Body of pancreas (tissue), 4 donors: Measurements from ENCODE around the gene MYO16. TPM values are rescaled to one million over a fixed set of nuclear protein-coding genes. Genes with fewer than 3 reads are reported as not detected.

Source experiments
- ATAC-seq: fragments of 150-250 bp; one replicate; pipeline ENCODE4 v1.9.1; 2016
- DNase-seq, 4 donors: peaks; one replicate each; pipeline ENCODE4 v3.0.0-alpha.2; 2019
- H3K27ac ChIP-seq, 4 donors: fragments of 200-600 bp; sonication (generic); 1 replicate in 3 of 4; 2 replicates in 1 of 4; pipeline versions ENCODE4 v1.5.1 to v1.6.1; 2016 to 2019; ENCODE audit warnings: mild to moderate bottlenecking in 1 of 4, mixed read lengths in 1 of 4, moderate library complexity in 1 of 4
- H3K27me3 ChIP-seq, 2 donors: fragments of 200-600 bp; sonication (generic); one replicate each; pipeline ENCODE4 v1.6.0; 2016; ENCODE audit warnings: mild to moderate bottlenecking in 1 of 2
- H3K36me3 ChIP-seq, 2 donors: fragments of 200-600 bp; sonication (generic); replicated peaks in 1 of 2; 2 replicates each; pipeline ENCODE4 v1.5.1; 2016; ENCODE audit warnings: low read depth in 2 of 2; ENCODE audit not compliant: insufficient read depth in 1 of 2
- H3K4me1 ChIP-seq: fragments of 200-600 bp; sonication (generic); one replicate; pipeline ENCODE4 v1.6.0; 2016
- H3K4me3 ChIP-seq, 2 donors: fragments of 200-600 bp; sonication (generic); 1 replicate in 1 of 2; 2 replicates in 1 of 2; pipeline ENCODE4 v1.5.1; 2016 to 2019
- H3K9me3 ChIP-seq, 3 donors: fragments of 200-600 bp; sonication (generic); 1 replicate in 2 of 3; 2 replicates in 1 of 3; pipeline ENCODE4 v1.5.1; 2016
- POLR2A ChIP-seq, 3 donors: fragments of 450-650 bp; IDR thresholded peaks; one replicate each; pipeline ENCODE4 v1.6.1; 2016; ENCODE audit warnings: antibody characterized with exemption in 3 of 3, mild to moderate bottlenecking in 2 of 3
- WGBS, 2 donors: methylation state at CpG; one replicate each; pipeline ENCODE4 v1.1.5; 2017; 5-methylcytosine and 5-hydroxymethylcytosine counted together
- intact Hi-C: fragments of 100-400 bp; cut with DNase I; formaldehyde crosslinking; loops from one replicate; pipeline ENCODE4 v1.15.1; 2023
- total RNA-seq, 2 donors: library from RNA; depleted of rRNA; stranded (reverse); fragments of >200 nt; gene quantifications; one replicate each; pipeline ENCODE4 v1.1.0, GENCODE V29; 2016
- TF ChIP-seq, protein P1 (sequence below), 7 experiments: fragments of 450-650 bp in 4 of 7; fragments of 200-600 bp in 3 of 7; sonication (generic) in 3 of 7; IDR thresholded peaks; one replicate each; pipeline ENCODE4 v1.5.1; 2016 to 2019; ENCODE audit warnings: antibody characterized with exemption in 7 of 7

MYO16 gene
- total RNA-seq, 2 donors from 2014 or later = under 0.01 to 0.78 TPM

DNA sequence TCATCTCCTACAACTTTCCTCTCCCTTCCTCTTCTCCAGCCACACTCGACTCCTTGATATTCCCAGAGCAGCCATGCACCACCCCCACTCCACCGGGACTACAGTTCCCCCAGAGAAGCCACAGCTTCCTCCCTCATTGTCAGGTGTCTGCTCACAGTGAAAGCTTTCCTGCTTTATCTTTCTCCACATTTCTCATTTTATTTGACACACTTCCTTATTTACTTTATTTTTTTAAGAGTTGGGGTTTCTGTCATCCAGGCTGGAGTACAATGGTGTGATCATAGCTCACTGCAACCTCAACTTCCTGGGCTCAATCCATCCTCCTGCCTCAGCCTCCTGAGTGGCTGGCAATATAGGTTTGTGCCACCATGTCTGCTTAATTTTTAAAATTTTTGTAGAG lies 464.6 kb downstream of the MYO16 start:
- H3K27ac ChIP-seq = no peak overlapping the region
- DNase-seq (no peak), ATAC-seq (no peak)
- H3K9me3 ChIP-seq = no peaks in the 10 kb centered on the region
- no peak for TF ChIP-seq POLR2A (IDR thresholded peaks at IDR 0.05)
- TF ChIP-seq, protein P1, sequence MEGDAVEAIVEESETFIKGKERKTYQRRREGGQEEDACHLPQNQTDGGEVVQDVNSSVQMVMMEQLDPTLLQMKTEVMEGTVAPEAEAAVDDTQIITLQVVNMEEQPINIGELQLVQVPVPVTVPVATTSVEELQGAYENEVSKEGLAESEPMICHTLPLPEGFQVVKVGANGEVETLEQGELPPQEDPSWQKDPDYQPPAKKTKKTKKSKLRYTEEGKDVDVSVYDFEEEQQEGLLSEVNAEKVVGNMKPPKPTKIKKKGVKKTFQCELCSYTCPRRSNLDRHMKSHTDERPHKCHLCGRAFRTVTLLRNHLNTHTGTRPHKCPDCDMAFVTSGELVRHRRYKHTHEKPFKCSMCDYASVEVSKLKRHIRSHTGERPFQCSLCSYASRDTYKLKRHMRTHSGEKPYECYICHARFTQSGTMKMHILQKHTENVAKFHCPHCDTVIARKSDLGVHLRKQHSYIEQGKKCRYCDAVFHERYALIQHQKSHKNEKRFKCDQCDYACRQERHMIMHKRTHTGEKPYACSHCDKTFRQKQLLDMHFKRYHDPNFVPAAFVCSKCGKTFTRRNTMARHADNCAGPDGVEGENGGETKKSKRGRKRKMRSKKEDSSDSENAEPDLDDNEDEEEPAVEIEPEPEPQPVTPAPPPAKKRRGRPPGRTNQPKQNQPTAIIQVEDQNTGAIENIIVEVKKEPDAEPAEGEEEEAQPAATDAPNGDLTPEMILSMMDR (IDR thresholded peaks at IDR 0.05) = no peak
- 47 to 55% methylated on average over 2 of the region's 2 CpGs for WGBS, 2 donors
- no peaks in the 10 kb centered on the region for H3K27me3 ChIP-seq
- H3K4me1 ChIP-seq = no peaks in the 10 kb centered on the region
- no peaks in the 10 kb centered on the region for H3K36me3 ChIP-seq
- no peak overlapping the region for H3K4me3 ChIP-seq
- intact Hi-C loops = no loop called here

DNA sequence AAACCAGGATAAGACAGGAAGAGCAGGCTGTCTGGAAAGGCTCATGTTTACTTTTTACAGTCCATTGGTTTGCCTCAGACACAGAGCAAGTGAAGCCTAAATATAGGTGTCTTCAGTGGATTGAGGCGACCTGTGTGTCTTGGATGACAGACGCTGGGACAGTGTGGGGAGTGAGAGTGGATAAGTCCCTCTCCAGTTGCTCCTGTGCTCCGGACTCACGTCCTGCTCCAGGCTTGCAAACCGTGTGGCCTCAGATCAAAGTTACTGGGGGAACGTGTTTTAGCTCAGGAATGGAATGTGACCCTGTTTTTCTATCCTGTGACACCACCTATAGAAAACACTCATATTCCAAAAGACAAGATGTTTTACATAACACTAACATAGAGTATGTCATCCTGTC lies 465.7 kb downstream of the MYO16 start:
- ATAC-seq (no peak), DNase-seq (no peak)
- 29 to 75% methylated on average over 6 of the region's 6 CpGs for WGBS, 2 donors

DNA sequence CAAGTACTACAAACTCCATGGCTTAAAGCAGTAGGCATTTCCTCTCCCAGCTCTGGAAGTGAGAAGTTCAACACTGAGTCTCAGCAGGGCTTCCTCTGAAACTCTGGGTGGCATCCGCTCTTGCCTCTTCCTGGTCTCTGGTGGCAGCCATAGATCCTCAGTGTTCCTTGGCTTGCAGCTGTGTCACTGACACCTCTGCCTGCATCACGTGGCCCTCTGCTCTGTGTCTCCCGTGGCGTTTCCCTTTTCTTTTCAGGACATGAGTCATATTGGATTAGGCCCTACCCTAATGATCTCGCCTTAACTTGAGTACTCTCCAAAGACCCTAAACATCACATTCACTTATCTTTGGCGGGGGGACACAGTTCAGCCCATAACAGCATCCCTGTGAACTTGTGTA lies 466.7 kb downstream of the MYO16 start:
- intact Hi-C loops = no loop called here
- WGBS, 2 donors = 51 to 60% methylated on average over 6 of the region's 6 CpGs

More for the DNA sequence above, 465.7 kb downstream of the MYO16 start:
- intact Hi-C loops = no loop called here
- H3K4me1 ChIP-seq = no peaks in the 10 kb centered on the region
- H3K4me3 ChIP-seq = no peak overlapping the region
- H3K27me3 ChIP-seq = no peaks in the 10 kb centered on the region
- no peaks in the 10 kb centered on the region for H3K36me3 ChIP-seq
- no peaks in the 10 kb centered on the region for H3K9me3 ChIP-seq
- H3K27ac ChIP-seq = no peak overlapping the region
- TF ChIP-seq POLR2A (IDR thresholded peaks at IDR 0.05) = no peak
- TF ChIP-seq, protein P1 (IDR thresholded peaks at IDR 0.05) = no peak

DNA sequence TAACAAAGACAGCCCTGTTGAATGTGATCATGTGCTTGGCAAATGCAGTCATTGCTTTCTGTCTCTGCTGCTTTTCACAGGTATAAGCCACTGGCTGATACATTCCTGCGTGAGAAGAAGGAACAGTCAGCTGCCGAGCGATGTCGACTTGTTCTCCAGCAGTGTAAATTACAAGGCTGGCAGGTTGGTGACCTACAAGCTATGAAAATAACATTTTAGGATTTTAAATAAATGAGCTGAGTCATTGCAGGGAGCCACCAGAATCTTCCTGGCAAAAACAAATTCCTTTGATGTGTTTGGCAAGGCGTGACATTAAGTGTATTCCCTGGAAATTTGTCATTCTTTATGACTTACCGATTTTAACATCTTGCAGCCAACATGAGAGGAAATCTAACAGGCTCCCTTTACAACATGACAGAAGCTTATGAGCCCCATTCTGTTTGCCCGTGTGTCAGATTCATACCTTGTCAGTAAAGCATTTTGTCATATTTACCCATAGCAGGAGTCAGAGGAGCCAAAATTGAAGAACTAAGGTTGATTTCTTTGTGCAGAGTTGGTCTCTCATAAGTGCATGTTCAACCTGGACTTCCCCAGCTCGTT lies 471.4 kb downstream of the MYO16 start:
- WGBS, 2 donors = 44 to 59% methylated on average over 8 of the region's 8 CpGs
- Histone ChIP-seq H3K4me1 (no peaks in the 10 kb centered on the region), H3K4me3 (no peak overlapping the region), H3K27me3 (no peaks in the 10 kb centered on the region), H3K36me3 (no peaks in the 10 kb centered on the region), H3K9me3 (no peaks in the 10 kb centered on the region), H3K27ac (no peak overlapping the region)
- no peak for TF ChIP-seq POLR2A (IDR thresholded peaks at IDR 0.05)
- TF ChIP-seq, protein P1 (IDR thresholded peaks at IDR 0.05) = no peak
- DNase-seq = no peak
- intact Hi-C loops = no loop called here
- no peak for ATAC-seq

More for the DNA sequence above, 466.7 kb downstream of the MYO16 start:
- Histone ChIP-seq H3K4me1 (no peaks in the 10 kb centered on the region), H3K27ac (no peak overlapping the region), H3K36me3 (no peaks in the 10 kb centered on the region), H3K4me3 (no peak overlapping the region), H3K27me3 (no peaks in the 10 kb centered on the region), H3K9me3 (no peaks in the 10 kb centered on the region)
- DNase-seq (no peak), ATAC-seq (no peak)
- TF ChIP-seq, protein P1 (IDR thresholded peaks at IDR 0.05) = no peak
- TF ChIP-seq POLR2A (IDR thresholded peaks at IDR 0.05) = no peak

DNA sequence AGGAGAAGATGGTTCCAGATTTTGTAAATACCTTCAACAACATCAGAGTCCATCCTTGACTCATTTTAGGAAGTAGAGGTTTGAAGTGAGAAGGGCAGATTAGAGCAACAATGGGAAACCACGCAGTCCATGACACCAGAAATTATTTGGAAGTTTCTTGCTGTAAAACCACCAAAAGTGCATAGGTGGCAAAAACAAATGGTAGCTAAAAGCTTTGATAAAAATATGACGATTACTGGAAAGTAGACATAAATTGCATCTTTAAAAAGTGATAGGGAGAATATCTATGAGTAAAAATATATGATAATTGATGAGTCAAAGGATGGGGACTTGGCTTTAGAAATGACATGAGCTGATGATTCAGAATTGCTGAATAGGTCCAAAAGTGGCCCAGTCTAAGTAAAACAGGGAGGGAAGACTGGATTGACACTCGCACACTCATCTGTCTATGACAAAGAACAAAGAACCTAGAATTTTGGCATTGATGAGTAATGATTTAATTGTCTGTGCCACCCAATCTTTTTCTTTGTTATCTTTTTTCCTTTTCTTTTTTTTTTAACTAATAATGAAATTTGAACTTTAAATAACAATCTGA lies 472.2 kb downstream of the MYO16 start:
- Histone ChIP-seq H3K4me1 (no peaks in the 10 kb centered on the region), H3K9me3 (no peaks in the 10 kb centered on the region), H3K36me3 (no peaks in the 10 kb centered on the region), H3K27ac (no peak overlapping the region), H3K4me3 (no peak overlapping the region), H3K27me3 (no peaks in the 10 kb centered on the region)
- no peak for DNase-seq
- no peak for ATAC-seq
- TF ChIP-seq, protein P1 (IDR thresholded peaks at IDR 0.05) = no peak
- no peak for TF ChIP-seq POLR2A (IDR thresholded peaks at IDR 0.05)
- intact Hi-C loops = no loop called here
- WGBS, 2 donors = 56 to 63% methylated on average over 3 of the region's 3 CpGs
